Natural killer cell (primary cell): ENCODE results near the gene SAMD9L. TPM values are rescaled to one million over a fixed set of nuclear protein-coding genes. Genes with fewer than 3 reads are reported as not detected.

ENCODE experiments used
- ATAC-seq, 3 donors: fragments of 150-1000 bp in 2 of 3; fragments of 200-7000 bp in 1 of 3; cut with Tn5 transposase; 1 replicate in 1 of 3; 2 replicates in 2 of 3; pipeline ENCODE4 v1.10.0; 2021; ENCODE audit warnings: mild to moderate bottlenecking in 2 of 3, moderate library complexity in 2 of 3
- DNase-seq, 2 donors: peaks; one replicate each; pipeline versions ENCODE4 v3.0.0 to v3.0.0-alpha.2; 2013 to 2021; ENCODE audit warnings: mixed read lengths in 1 of 2
- H3K27ac ChIP-seq: one replicate; pipeline ENCODE4 v1.5.1; 2013; ENCODE audit warnings: mild to moderate bottlenecking, low read length
- H3K27me3 ChIP-seq: one replicate; pipeline ENCODE4 v1.6.1; 2013; ENCODE audit warnings: low read length; ENCODE audit not compliant: control insufficient read depth, insufficient read depth
- H3K36me3 ChIP-seq: one replicate; pipeline ENCODE4 v1.6.1; 2013; ENCODE audit warnings: low read length; ENCODE audit not compliant: control insufficient read depth, insufficient read depth
- H3K4me1 ChIP-seq: one replicate; pipeline ENCODE4 v1.6.1; 2013; ENCODE audit warnings: low read length; ENCODE audit not compliant: control insufficient read depth, insufficient read depth
- H3K4me3 ChIP-seq: one replicate; pipeline ENCODE4 v1.5.1; 2013; ENCODE audit warnings: low read length
- H3K9me3 ChIP-seq: one replicate; pipeline ENCODE4 v1.6.1; 2013; ENCODE audit warnings: low read length; ENCODE audit not compliant: control insufficient read depth, insufficient read depth
- H3K27ac Mint-ChIP-seq, 2 donors: one replicate each; pipeline ENCODE4 v1.8.0; 2022; ENCODE audit warnings: mild to moderate bottlenecking in 2 of 2, mixed read lengths in 2 of 2, moderate library complexity in 1 of 2
- H3K27me3 Mint-ChIP-seq, 2 donors: one replicate each; pipeline ENCODE4 v1.8.0; 2022; ENCODE audit warnings: low read depth in 2 of 2, mixed read lengths in 2 of 2
- H3K36me3 Mint-ChIP-seq: one replicate; pipeline ENCODE4 v1.8.0; 2022; ENCODE audit warnings: mixed read lengths
- H3K4me1 Mint-ChIP-seq, 2 donors: one replicate each; pipeline ENCODE4 v1.8.0; 2022; ENCODE audit warnings: mixed read lengths in 2 of 2
- H3K4me3 Mint-ChIP-seq: one replicate; pipeline ENCODE4 v1.8.0; 2022; ENCODE audit warnings: mild to moderate bottlenecking, moderate library complexity, mixed read lengths
- H3K9me3 Mint-ChIP-seq, 2 donors: one replicate each; pipeline ENCODE4 v1.8.0; 2022; ENCODE audit warnings: mixed read lengths in 2 of 2
- WGBS: methylation state at CpG from one replicate; pipeline ENCODE4 v1.1.7; 2013; ENCODE audit warnings: missing lambda C conversion rate; ENCODE audit not compliant: insufficient coverage; 5-methylcytosine and 5-hydroxymethylcytosine counted together
- intact Hi-C: fragments of 100-400 bp; cut with micrococcal nuclease; formaldehyde crosslinking; loops from one replicate; pipeline ENCODE4 v1.14.2; 2022
- total RNA-seq, 4 donors: library from RNA; stranded (reverse); fragments of 120-200 nt in 1 of 4; gene quantifications; one replicate each; pipeline versions ENCODE4 v1.2.3 to v1.2.4, GENCODE V29; 2013 to 2022
- TF ChIP-seq, protein P1 (sequence below): fragments of 200-600 bp; IDR thresholded peaks from one replicate; pipeline ENCODE4 v1.8.0; 2022; ENCODE audit warnings: antibody characterized with exemption

The SAMD9L gene
- total RNA-seq, 3 donors from 2014 or later (not counting 1 experiment from before 2014, with no cell fraction given), result 49.2 to 62.4 (median 49.9) TPM

DNA sequence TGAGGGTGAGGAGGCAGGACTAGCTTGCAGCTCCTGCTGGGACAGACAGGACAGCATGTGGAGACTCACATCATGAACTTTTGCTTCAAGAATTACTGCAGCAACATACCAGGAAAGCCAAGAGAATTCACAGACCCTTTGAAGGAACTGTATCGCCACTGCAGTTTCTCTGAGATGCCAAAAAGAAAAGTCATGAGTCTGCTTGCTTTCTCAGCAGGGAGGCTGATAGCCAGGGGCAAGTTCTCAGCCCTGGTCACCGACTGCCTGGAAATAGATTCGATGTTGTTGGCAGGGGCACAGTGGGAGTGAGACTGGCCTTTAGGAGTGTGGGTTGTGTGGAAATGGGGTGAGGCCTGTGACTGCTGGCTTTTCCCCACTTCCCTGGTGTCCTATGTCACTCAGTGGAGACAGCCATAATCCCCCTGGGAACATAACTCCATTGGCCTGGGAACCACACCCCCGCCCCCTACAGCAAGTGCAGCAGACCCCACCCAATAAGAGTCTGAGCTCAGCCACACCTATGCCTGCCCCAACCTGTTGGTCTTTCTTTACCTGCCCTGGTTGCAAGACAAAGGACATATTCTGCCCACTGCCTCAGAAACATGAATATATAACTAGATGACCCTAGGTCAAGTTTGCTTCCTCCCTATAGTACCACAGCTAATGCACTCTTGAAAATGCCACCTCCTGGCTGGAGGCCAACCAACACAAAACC, 28.8 kb downstream of the SAMD9L start:
- H3K4me3 Mint-ChIP-seq, result no peak overlapping the region
- H3K4me1 ChIP-seq, result peaks cover 12% of the 10 kb centered on the region
- H3K27ac Mint-ChIP-seq, result peak overlapping the region in 1 of 2 donors; percentile 90
- TF ChIP-seq, protein P1, sequence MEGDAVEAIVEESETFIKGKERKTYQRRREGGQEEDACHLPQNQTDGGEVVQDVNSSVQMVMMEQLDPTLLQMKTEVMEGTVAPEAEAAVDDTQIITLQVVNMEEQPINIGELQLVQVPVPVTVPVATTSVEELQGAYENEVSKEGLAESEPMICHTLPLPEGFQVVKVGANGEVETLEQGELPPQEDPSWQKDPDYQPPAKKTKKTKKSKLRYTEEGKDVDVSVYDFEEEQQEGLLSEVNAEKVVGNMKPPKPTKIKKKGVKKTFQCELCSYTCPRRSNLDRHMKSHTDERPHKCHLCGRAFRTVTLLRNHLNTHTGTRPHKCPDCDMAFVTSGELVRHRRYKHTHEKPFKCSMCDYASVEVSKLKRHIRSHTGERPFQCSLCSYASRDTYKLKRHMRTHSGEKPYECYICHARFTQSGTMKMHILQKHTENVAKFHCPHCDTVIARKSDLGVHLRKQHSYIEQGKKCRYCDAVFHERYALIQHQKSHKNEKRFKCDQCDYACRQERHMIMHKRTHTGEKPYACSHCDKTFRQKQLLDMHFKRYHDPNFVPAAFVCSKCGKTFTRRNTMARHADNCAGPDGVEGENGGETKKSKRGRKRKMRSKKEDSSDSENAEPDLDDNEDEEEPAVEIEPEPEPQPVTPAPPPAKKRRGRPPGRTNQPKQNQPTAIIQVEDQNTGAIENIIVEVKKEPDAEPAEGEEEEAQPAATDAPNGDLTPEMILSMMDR, result no peak
- H3K27ac ChIP-seq, result no peak overlapping the region
- 98% methylated on average over 4 of the region's 4 CpGs for WGBS
- peaks cover 15% of the 10 kb centered on the region for H3K36me3 Mint-ChIP-seq
- H3K4me1 Mint-ChIP-seq, result peaks cover 41% of the 10 kb centered on the region in 2 donors
- H3K27me3 ChIP-seq, result no peaks in the 10 kb centered on the region
- H3K9me3 Mint-ChIP-seq, result peaks cover 0 to 5% of the 10 kb centered on the region in 2 donors
- ATAC-seq (no peak), DNase-seq (no peak)
- intact Hi-C loops, result no loop called here
- no peaks in the 10 kb centered on the region for H3K9me3 ChIP-seq
- H3K4me3 ChIP-seq, result no peak overlapping the region
- H3K27me3 Mint-ChIP-seq, result no peaks in the 10 kb centered on the region
- peaks cover 9% of the 10 kb centered on the region for H3K36me3 ChIP-seq

DNA sequence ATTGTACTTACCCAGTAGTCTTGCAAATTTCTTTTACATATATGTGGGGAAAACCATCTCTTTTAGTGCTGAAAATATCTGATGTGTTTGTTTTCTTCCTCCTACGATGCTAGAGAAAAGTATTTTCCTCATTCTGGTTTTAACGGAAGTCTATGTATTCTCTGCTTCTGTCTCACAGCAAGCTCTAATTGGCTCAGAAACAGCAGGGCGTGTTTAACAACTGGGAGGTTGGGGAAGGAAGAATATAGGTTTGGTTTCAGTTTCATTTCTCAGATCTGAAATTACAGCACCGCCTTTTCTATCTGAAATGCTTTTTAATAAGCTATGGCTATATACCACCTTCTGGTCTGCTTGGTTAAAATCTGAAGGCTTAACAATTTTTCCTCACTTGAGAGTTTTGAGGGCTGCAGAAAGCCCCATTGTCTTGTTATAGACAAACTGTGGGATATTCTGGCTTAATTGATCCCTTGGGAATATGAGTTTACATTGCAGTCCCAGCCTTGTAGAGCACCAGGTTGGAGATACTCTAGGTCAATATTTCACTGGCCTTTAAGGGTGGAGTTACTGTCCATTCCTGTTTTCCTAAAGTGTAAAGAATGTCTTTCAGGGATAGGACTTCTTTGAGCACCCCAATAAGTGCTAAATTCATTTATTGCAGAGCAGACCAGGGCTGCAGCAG, 30.2 kb downstream of the SAMD9L start, which contains the start of gene SAMD9:
Gene SAMD9, minus strand, starts transcription at position 128 of the 679 bp plus-strand sequence. CDS start 11,882 bp downstream, outside the sequence.
- WGBS, result 0% methylated on average over 3 of the region's 4 CpGs
- H3K4me1 Mint-ChIP-seq, result peaks cover 50% of the 10 kb centered on the region in 2 donors
- DNase-seq (peak; percentile 31 to 88), ATAC-seq (peak; percentile 99 to 100 (median 99))
- H3K9me3 Mint-ChIP-seq, result peaks cover 0 to 2% of the 10 kb centered on the region in 2 donors
- TF ChIP-seq, protein P1, result no peak
- no peaks in the 10 kb centered on the region for H3K27me3 ChIP-seq
- peaks cover 26% of the 10 kb centered on the region for H3K36me3 Mint-ChIP-seq
- H3K36me3 ChIP-seq, result peaks cover 12% of the 10 kb centered on the region
- peak within 1 kb of the TSS; percentile 56 for H3K4me3 ChIP-seq
- H3K4me1 ChIP-seq, result peaks cover 12% of the 10 kb centered on the region
- H3K27ac Mint-ChIP-seq, result peak within 1 kb of the TSS; percentile 90 to 92
- H3K27me3 Mint-ChIP-seq, result no peaks in the 10 kb centered on the region
- intact Hi-C loops, result loop anchor here (1.0 kb wide), 3 partner anchors 30 to 590 kb away; partner anchors contain the start of genes PEX1, RBM48, SAMD9L and VPS50
- peak within 1 kb of the TSS; percentile 98 for H3K4me3 Mint-ChIP-seq
- peak within 1 kb of the TSS; percentile 86 for H3K27ac ChIP-seq
- no peaks in the 10 kb centered on the region for H3K9me3 ChIP-seq

DNA sequence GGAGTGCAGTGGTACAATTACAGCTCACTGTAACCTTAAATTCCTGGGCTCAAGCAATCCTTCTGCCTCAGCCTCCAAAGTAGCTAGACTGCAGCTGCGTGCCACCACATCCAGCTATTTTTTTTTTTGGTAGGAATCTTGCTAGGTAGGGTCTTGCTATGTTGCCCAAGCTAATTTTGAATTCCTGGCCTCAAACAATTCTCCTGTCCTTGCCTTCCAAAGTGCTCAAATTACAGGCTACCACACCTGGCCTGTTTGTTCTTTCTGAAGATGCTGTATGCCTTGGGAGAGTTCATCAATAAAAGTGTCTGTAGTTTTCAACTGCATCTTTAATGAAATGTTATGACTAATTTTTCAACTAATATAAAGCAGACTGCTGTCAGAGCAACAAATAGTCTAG, 30.9 kb downstream of the SAMD9L start:
- Mint-ChIP-seq H3K27ac (peak overlapping the region; percentile 90 to 92), H3K36me3 (peaks cover 33% of the 10 kb centered on the region), H3K4me3 (peak overlapping the region; percentile 98), H3K9me3 (peaks cover 1 to 5% of the 10 kb centered on the region in 2 donors), H3K27me3 (no peaks in the 10 kb centered on the region), H3K4me1 (peaks cover 54 to 55% of the 10 kb centered on the region in 2 donors)
- DNase-seq, result peak in 1 of 2 donors; percentile 20
- Histone ChIP-seq H3K9me3 (no peaks in the 10 kb centered on the region), H3K27ac (peak overlapping the region; percentile 86), H3K36me3 (peaks cover 12% of the 10 kb centered on the region), H3K4me3 (peak overlapping the region; percentile 56), H3K4me1 (peaks cover 12% of the 10 kb centered on the region), H3K27me3 (no peaks in the 10 kb centered on the region)
- WGBS, result no CpG with 5 or more reads among the region's 1 CpG
- ATAC-seq, result peak in 2 of 3 donors; percentile 27 to 29
- intact Hi-C loops, result no loop called here
- TF ChIP-seq, protein P1, result no peak
